T1000 (cell line): ENCODE measurements around the gene CCDC179.

Source experiments
- DNase-seq: peaks from one replicate; lab custom pipeline; 2025; ENCODE audit warnings: mixed read lengths; lab: John Stamatoyannopoulos, UW

Gene CCDC179

DNA sequence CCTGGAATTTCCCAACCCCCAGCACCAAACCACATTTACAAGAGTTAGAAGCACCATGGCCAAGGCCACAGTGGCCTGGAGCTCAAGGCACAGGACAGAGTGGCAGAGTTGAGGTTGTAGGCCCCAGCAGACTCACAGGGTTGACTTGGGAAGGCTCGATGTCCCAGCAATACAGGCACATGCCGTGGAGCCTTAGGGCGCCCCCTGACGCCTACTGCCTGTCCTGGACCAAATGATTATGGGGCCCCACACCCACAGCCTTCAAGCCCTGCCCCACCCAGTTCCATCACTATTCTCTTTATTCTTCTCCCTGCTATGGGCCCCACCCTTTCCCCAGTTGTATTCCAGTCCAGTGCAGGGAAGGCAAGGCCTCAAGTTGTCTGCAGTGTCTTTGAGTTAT, at the start of gene CCDC179:
Gene CCDC179, minus strand, starts transcription at position 234 of the 400 bp plus-strand sequence. Its CDS starts 53 bp downstream, at position 181.
- DNase-seq: no peak

DNA sequence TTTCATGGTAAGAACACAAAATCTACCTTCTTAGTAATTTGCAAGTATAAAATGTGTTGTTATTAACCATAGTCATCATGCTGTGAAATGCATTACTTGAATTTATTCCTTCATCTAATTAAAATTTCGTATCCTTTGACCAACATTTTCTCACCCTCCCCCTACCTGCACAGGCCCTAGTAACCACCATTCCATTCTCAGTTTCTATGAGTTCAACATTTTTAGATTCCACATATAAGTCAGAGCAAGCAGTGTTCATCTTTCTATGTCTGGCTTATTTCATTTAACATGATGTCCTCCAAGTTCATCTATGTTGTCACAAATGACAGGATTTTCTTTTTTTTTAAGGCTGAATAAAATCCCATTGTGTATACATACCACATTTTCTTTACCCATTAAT, 43.5 kb upstream of the CCDC179 start:
- no peak for DNase-seq

DNA sequence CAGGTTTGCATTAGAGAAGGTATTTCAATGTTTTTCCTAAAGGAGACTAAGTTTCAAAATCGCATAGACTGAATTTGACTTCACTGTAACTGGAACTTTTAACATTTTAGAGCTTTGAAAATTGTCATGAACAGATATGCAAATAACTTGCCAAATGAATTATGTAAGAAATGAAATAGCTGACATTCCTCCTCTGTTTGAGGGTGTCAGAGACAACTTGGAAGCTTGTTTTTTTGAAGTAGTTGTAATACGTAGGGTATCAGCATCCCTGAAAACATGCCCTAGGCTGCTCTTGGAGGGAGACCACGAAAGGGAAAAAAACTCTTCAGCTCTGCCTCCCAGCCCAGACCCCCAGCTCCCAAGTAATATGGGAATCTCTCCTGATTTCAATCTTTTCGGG, 41.3 kb upstream of the CCDC179 start:
- no peak for DNase-seq

DNA sequence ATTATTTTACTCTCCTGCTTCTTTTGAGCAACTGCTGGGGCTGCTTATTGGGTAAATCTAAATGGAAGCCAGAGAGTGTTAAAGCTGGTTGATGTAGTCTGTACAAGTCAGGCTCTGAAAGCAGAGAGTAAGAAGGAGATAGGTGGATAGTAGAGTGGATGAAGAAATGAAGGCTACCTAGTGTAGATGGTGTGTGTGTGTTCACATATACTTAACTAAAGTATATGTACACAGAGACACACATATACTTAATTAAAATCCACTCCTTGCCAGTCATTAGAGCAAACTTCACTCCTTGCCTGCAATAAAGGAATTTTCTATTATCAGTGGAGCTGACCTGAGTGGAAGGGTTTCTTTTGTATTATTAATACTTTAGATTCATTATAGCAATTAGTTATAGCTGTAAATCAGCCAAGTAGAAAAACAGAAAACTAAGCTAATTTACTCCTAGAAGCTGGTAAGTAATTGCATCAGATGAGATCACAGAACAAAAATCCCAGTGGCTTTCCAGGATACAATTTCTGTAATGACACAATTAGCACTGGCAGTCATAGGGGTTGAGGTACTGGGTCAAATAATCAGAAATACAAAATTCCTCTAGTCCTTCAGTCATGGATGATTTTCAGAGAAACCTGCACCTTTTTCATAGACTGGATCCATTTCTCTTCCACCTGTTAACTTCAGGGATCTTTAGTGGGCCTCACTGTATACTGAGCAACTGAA, 40.7 kb upstream of the CCDC179 start:
- no peak for DNase-seq

DNA sequence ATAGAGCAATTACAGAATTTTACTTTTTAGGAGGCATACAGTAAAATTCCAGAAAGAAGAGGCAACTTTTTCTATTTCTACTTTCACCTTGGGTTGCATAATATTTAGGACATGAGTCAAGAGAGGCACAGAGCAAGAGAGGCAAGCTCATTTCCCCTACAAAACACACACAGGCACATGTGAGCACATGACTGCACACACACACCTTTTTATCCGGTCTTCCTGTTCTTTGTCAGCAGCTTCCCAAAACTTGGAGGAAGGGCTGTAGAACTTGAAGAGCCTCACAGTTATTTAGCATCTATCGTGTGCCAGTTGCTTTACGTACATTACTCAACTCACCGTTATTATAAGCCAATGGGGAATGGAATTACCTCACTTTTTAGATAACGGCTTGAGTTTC, 37.8 kb upstream of the CCDC179 start:
- no peak for DNase-seq

DNA sequence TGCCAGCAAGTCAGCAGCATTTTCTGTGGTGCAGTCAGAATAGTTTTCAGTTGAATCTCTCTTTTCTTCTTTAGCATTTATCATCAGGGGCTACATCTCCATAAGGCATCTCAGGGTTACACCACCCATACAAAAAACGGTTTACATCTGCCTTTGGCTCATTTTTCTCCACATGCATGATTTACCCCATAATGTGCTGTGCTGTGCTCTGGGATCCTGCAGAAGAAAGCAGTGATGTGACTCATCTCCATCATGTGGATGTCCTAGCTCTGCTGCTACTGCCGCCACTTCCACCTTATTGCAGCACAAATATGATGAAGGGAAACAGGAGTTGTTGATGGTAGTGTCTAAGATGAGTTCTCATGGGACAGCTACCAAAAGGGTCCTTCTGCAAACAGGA, 30.0 kb upstream of the CCDC179 start:
- DNase-seq: no peak

DNA sequence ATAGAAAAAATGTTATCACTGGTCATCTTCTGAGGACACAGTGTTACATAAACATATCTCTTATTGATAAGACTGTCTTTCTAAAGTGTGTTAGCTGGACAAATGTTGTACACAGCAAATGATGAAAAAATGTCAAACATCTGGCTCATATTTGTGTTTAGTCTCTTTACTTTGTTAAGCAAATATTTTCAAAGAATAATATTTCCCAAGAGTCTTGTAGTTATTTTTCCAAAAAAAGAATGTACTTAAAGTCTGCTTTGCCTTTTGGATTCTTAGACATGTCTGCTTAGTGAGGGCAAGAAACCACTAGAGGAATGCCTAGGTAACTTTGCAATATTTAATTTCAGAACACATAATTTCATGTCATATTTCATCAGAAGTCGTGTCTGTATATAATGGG, 23.9 kb upstream of the CCDC179 start:
- DNase-seq: no peak

DNA sequence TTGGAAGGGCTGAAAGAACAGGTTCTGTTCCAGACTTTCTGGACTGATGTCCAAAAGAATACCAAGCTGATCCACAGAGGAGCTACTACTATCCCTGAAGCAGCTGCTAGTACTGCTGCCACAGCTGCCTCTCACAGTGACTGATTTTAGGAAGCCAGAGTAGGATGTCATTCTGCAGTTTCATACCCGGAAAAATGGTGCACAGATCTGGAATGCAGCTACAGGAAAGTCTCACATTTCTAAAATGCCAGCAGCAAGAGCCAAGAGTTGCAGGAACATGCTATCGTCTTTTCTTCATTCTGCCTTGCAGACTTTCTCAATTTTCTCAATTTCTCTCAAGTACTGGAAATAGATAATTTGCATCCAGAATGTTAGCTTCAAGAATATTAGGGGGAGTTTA, 19.4 kb upstream of the CCDC179 start:
- DNase-seq: no peak

DNA sequence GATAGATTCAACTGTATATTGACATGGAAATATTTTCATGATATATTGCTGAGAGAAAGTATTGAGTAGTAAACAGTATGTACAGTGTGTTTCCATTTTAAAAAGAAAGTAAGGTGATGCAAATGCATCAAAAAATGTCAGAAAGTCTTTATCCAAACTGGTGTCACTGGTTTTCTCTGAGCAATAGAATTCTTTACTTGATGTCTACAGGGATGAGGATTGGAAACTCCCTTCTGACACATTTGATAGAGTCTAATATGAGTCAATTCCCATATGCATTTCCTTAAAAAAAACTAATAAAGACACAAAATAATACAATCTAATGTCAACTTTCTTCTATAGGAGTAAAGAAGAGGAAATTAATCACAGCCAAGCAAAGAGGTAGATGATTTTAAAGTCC, 18.3 kb upstream of the CCDC179 start:
- DNase-seq: no peak

DNA sequence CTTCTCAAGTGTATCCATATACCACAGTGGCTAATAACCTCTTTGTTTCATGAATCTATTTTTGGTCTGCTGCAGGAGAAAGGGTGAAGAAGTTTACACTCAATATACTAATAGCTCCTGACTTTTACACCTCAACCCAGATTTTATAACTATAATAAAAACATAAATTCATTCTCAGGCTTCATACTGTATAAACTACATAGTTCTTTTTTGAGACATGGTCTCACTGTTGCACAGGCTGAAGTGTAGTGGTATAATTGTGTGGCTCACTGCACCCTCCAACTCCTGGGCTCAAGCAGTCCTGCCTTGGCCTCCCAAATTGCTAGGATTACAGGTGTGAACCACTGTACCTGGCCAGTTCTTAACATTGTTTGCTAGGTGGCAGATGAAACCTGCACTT, 17.8 kb upstream of the CCDC179 start:
- DNase-seq: peak; percentile 1

DNA sequence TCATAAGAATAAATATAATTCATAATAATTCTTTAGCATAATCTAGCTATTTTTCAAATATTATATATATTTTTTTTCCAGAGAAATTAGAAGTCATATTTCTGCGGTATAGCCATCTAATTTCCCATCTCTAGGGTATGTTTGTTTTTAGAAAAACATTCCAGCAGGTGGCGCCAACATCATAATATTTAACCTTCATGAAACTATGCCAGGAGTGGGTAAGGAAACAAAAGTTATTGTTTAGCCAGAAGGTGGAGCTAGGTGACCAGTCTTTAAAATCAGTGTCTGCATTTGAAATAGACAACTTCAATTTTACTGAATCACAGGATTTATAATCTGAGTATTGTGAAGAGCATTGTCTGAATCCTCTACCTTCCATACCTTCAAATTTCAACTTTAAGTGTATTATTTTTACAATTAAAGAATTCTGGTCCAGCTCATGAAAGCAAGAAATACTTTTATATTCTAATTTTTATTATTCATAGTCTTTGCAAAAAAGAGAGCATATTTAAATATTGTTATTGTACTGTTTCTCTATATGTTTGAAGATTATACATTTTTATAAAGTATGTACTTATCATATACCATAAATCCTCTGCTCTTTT, 15.7 kb upstream of the CCDC179 start:
- DNase-seq: peak; percentile 35

DNA sequence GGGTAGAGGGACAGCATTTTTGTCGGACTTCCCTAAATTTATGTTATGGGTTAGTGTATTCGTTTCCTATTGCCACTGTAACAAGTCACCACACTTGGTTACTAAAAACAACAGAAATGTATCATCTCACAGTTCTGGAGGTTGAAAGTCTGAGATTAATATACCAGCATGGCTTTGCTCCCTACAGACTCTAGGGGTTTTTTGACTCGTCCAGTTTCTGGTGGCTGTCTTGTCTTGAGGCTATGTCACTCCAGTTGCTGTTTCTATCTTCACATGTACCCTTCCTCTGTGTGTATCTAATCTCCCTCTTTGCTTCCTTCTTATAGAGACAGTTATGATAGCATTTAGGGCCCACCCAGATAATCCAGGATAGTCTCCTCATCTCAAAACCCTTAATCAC, 9.1 kb upstream of the CCDC179 start:
- DNase-seq: no peak

DNA sequence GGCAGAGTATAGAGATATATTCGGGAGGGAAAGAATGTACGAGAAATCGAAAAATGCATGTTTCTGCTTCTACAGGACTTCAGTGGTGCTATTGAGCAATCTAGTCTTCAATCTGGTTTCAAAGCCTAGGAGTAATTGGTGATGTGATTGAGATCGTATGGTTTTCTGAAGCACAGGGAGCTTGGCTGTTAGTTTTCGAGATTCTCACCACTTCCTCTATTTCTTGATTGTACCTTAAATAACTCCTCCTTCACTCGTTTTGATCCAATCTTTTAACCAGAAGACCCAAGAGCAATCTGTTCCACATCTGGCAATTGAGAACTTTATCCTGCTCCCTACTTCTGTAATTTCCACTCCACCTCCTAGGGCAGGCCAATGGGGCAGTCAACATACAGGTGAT, 518 bp downstream of the CCDC179 start:
- DNase-seq: no peak

DNA sequence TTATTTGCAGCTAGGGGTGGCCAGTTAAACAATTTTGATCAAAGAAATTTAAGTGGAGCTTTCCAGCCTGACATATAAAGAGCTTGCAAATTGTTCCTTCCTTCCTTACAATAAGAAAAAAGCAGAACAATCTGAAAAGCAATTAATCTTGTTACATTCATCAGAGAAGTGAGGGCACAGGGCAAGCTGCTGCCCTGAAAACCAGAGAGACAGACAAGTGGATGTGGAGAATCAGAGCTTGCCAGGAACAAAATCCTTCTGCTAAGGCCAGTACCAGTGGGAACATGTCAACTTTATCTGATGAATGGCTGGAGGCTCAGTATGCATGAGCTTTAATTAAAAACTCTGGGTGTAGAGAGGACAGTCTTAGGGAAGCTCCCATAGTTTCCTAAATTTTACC, 8.8 kb downstream of the CCDC179 start:
- DNase-seq: no peak

DNA sequence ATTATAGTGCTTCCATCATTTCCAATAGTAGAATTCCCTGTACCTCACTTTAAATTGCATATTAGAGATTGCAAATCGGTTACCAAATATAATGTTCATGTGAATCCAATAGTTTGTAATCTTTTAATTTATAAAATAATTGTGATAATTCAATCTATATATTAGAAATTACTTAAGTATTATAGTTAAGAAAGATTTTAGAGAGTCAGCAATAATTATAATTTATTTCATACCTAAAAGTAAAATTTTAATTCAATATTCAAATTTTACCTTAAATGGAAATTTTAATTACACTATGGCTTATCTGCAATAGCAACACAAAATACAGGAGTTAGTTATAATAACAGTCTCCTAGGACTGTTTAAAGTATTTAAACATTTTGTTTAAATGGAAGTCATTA, 13.5 kb downstream of the CCDC179 start:
- no peak for DNase-seq

DNA sequence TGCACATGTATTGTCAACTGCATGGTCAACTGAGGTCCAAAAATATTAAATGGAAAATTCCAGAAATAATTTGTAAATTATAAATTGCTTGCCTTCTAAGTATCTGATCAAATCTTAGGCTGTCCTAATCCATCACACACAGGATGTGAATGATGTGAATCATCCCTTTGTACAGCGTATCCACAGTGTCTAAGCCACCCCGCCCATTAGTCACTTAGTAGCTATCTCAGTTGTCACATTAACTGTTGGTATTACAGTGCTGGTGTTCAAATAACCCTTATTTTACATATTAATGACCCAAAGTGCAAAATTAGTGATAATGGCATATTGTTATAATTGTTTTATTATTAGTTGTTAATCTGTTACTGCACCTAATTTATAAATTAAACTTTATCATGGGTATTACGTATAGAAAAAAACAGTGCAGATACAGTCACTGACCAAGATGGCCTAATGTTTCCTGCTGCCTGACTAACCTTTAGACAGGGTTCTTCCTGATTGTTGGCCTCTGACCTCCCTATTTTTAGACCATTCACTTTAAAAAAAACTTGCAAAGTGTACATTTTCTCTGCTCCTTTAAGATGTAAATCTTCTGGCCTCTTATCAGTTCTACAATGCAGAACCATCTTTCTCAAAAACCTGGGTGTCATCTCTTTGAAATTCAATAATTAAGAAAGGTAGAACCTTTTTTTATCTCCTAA, 27.8 kb downstream of the CCDC179 start:
- no peak for DNase-seq

DNA sequence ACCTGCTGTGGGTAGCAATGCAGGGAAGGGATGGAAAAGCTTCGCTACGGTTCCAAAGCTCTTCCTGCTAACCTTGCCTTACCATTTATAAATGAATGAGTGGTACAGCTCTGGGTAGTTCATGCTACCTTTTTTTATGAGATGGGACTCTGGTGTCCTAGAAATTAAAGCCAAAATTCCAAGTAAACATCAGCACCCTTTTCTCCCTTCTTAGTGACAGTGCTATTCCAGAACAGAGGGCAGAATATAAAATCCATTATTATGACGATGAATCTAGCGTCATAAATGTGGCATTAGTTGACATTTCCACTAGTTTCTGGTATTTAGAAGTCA, 30.2 kb downstream of the CCDC179 start:
- no peak for DNase-seq

DNA sequence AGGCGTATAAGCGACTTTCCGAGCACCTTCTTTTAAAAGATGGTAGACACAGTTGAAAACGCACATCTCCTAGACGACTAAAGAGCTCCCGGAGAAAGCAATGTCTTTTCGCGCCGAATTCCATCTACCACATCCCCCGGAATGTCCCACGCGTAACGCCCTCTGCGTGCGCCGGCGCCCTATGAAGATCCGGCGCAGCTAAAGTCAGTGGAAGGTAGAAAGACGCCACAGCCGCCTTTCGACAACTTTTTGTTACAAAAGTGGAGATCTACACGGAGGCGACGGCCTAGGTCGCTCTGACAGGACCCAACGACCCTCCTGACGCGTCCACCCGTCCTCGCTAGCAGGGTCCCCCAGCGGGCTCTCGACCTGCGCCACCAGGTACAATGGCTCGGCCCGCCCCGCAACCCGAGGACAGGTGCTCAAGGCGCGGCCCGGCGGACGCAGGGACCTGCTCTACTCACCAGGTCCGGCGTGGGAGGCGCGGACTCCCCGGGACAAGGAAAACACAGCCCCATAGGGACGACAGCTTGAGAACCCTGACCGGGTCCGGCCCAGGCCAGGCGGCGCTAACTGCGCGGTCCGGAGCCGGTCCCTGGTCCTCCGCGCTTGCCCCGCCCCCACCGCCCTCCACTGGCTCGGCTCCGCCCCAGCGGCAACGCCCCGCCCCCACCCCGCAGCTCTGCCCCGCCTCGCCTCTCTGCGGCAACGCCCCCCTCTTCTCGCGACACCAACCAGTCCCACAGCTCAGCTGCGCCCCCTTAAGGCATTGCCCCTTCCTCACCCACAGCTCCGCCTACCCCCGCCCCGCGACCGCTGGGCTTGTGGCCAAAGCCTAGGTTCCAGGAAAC, 30.8 kb downstream of the CCDC179 start, which contains the start of gene SVIP:
Gene SVIP, minus strand, starts transcription at position 571 of the 851 bp plus-strand sequence. Its CDS starts 53 bp downstream, at position 518.
- DNase-seq: peak; percentile 82

DNA sequence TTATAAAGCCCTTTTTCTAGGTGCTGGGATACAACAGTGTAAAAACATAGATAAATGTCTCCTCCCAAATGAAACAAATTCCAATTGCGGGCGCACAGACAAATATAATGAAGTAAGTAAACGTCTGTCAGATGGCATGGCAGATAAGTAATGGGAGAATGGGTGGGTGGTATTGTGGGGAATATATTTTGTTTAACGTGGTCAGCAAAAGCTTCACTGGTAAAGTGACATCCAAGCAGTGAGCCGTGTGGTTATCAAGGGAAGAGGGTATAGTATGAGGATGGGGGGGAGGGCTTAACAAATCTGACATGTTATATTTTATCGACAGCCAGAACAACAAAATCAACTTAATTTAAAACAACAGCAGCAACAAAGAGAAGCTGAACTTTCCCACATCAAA, 31.9 kb downstream of the CCDC179 start:
- DNase-seq: no peak

DNA sequence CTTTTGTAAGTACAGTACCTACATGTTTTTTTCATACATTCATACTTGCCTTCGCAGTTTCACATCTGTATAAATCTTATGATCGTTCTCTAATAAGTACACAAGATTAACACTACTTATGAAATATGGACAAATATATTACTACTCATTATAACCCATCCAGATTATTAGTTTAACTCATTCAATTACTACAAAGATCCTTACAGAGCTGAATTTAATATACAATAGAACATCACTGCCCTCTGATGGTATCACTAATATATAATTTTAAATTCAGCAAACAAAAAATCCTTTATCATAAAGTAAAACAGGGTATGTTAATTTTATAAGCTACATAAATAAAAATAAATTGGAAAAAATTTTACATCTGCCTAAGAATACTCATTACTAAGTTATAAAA, 38.1 kb downstream of the CCDC179 start:
- DNase-seq: no peak

DNA sequence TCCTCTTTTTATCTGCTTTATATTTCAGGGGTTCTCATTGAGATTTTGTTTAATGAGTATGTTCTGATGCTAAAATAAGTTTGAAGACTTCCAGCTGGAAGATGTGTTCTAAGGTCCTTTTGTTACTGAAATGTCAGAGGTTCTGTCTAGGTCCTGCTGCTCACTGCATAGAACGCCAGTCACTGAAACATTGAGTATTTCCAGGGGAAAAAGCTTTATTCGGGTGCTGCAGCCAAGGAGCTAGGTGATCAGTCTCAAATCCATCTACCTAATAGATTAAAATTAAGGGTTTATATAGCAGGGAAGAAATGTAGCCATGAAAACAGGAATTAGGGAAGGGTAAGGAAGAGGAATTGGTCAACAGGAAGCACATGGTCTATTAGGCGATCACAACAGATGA, 50.4 kb downstream of the CCDC179 start:
- DNase-seq: no peak

DNA sequence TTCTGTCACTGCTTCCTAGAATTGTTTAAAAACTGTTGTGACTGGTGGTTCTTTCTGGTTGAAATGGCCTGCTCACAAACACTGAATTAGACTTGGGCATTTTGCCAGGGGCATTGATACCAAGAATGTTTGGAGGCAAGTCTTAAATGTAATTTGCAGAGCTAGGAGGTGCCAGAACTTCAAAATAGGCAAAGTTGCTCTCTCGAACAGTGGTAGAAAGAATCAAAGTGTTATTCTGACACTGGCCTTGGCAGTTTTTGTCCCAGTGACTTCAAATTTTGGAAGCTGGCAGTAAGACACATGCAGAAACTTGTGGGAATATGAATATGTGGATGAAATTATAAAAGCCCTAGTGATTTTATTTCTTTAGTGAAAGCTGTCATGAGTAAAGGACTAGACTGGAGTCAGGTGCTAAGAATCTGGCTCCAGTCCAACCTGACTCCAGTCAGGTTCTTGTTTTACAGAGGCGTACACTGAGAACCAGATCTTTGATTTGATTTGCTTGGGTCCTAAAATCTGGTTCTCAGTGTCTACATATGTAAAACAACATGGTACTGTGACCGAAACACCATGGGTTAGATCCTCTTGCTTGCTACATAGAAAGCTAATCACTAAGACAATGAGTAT, 51.6 kb downstream of the CCDC179 start:
- DNase-seq: no peak
